Ascending aorta (tissue), 2 donors: ENCODE data around the gene IDH3B. TPM values are rescaled to one million over a fixed set of nuclear protein-coding genes. Genes with fewer than 3 reads are reported as not detected.
A peak's percentile ranks its signal among the peaks of the same experiment; 100 is the strongest.

Source experiments
- DNase-seq, 2 donors: peaks; one replicate each; pipeline ENCODE4 v3.0.0-alpha.2; 2019; ENCODE audit warnings: low spot score in 2 of 2
- H3K27ac ChIP-seq, 2 donors: fragments of 200-600 bp; sonication (generic); one replicate each; pipeline ENCODE4 v1.5.1; 2016 to 2017; ENCODE audit warnings: mild to moderate bottlenecking in 1 of 2
- H3K27me3 ChIP-seq: fragments of 200-600 bp; sonication (generic); one replicate; pipeline ENCODE4 v1.5.1; 2017
- H3K36me3 ChIP-seq, 2 donors: fragments of 200-600 bp; sonication (generic); one replicate each; pipeline ENCODE4 v1.5.1; 2016
- H3K4me1 ChIP-seq, 2 donors: fragments of 200-600 bp; sonication (generic); one replicate each; pipeline ENCODE4 v1.5.1; 2016 to 2017; ENCODE audit warnings: mild to moderate bottlenecking in 1 of 2
- H3K4me3 ChIP-seq, 2 donors: fragments of 200-600 bp; sonication (generic); one replicate each; pipeline ENCODE4 v1.5.1; 2016 to 2017; ENCODE audit warnings: mild to moderate bottlenecking in 1 of 2
- H3K9me3 ChIP-seq, 2 donors: fragments of 200-600 bp; sonication (generic); one replicate each; pipeline ENCODE4 v1.5.1; 2016
- CTCF ChIP-seq, 3 experiments: fragments of 200-600 bp in 2 of 3; fragments of 450-650 bp in 1 of 3; sonication (generic) in 2 of 3; IDR thresholded peaks; one replicate each; pipeline ENCODE4 v1.5.1; 2016 to 2019; ENCODE audit warnings: antibody characterized with exemption in 3 of 3, mild to moderate bottlenecking in 1 of 3, moderate library complexity in 1 of 3
- intact Hi-C: fragments of 100-400 bp; cut with DNase I; formaldehyde crosslinking; loops from one replicate; pipeline ENCODE4 v1.15.1; 2023
- total RNA-seq: library from RNA; depleted of rRNA; stranded (reverse); fragments of >200 nt; gene quantifications from one replicate; pipeline ENCODE4 v1.1.0, GENCODE V29; 2016

IDH3B gene
- total RNA-seq, 1 donor from 2014 or later, result 24.9 TPM

GRCh38 chr20:2658414-2659354 is 5.3 kb downstream of the IDH3B start:
- Histone ChIP-seq H3K4me3 (no peak overlapping the region), H3K27ac (no peak overlapping the region), H3K27me3 (no peaks in the 10 kb centered on the region), H3K4me1 (peaks cover 7 to 12% of the 10 kb centered on the region in 2 donors), H3K36me3 (peaks cover 62 to 87% of the 10 kb centered on the region in 2 donors), H3K9me3 (no peaks in the 10 kb centered on the region)
- TF ChIP-seq CTCF (IDR thresholded peaks at IDR 0.05), result no peak
- no peak for DNase-seq
- intact Hi-C loops, result loop anchor here (10.0 kb wide), 3 partner anchors 346 to 1194 kb away; partner anchors contain the start of genes DNAAF9 and NSFL1C

GRCh38 chr20:2657674-2658073 is 6.3 kb downstream of the IDH3B start:
- DNase-seq, result no peak
- H3K27me3 ChIP-seq, result no peaks in the 10 kb centered on the region
- peaks cover 62 to 85% of the 10 kb centered on the region in 2 donors for H3K36me3 ChIP-seq
- H3K4me1 ChIP-seq, result peaks cover 9 to 11% of the 10 kb centered on the region in 2 donors
- no peak overlapping the region for H3K27ac ChIP-seq
- no peak overlapping the region for H3K4me3 ChIP-seq
- intact Hi-C loops, result loop anchor here (10.0 kb wide), 3 partner anchors 347 to 1193 kb away; partner anchors contain the start of genes DNAAF9 and NSFL1C
- H3K9me3 ChIP-seq, result no peaks in the 10 kb centered on the region
- TF ChIP-seq CTCF (IDR thresholded peaks at IDR 0.05), result no peak

- TF ChIP-seq CTCF (IDR thresholded peaks at IDR 0.05), result no peak
- Histone ChIP-seq H3K27me3 (no peaks in the 10 kb centered on the region), H3K9me3 (no peaks in the 10 kb centered on the region), H3K36me3 (peaks cover 62 to 81% of the 10 kb centered on the region in 2 donors), H3K4me3 (no peak overlapping the region), H3K27ac (no peak overlapping the region), H3K4me1 (peaks cover 9 to 11% of the 10 kb centered on the region in 2 donors)
- no peak for DNase-seq
- intact Hi-C loops, result loop anchor here (10.0 kb wide), 3 partner anchors 348 to 1192 kb away; partner anchors contain the start of genes DNAAF9 and NSFL1C
Observed at GRCh38 chr20:2657241-2657640, 6.8 kb downstream of the IDH3B start.

- intact Hi-C loops, result loop anchor here (10.0 kb wide), 3 partner anchors 348 to 1192 kb away; partner anchors contain the start of genes DNAAF9 and NSFL1C
Observed at GRCh38 chr20:2656471-2657117, 7.4 kb downstream of the IDH3B start.

More at GRCh38 chr20:2656471-2657117, 7.4 kb downstream of the IDH3B start:
- DNase-seq, result peak in 1 of 2 donors; percentile 39
- Histone ChIP-seq H3K36me3 (peaks cover 62 to 74% of the 10 kb centered on the region in 2 donors), H3K4me1 (peaks cover 9 to 11% of the 10 kb centered on the region in 2 donors), H3K27ac (no peak overlapping the region), H3K9me3 (no peaks in the 10 kb centered on the region), H3K4me3 (no peak overlapping the region), H3K27me3 (no peaks in the 10 kb centered on the region)
- TF ChIP-seq CTCF (IDR thresholded peaks at IDR 0.05), result no peak
